KBM-7 (cell line): ENCODE measurements around the gene EPHA10.
"Not testable (repeated sequence)": the region's sequence is repeated elsewhere in the genome, so short reads cannot be mapped to it uniquely, and the experiment has no call there.

Experiments
- DNase-seq: peaks from one replicate; pipeline ENCODE4 v3.0.0-alpha.2; 2015
- in situ Hi-C: fragments of 300-500 bp; cut with MboI; formaldehyde crosslinking; loops from 2 replicates; pipeline ENCODE4 v1.14.3; 2020; ENCODE audit warnings: low sequenced_read_pairs, low pct_unique_long_range_greater_than_20kb, mixed read lengths

The EPHA10 gene

DNA sequence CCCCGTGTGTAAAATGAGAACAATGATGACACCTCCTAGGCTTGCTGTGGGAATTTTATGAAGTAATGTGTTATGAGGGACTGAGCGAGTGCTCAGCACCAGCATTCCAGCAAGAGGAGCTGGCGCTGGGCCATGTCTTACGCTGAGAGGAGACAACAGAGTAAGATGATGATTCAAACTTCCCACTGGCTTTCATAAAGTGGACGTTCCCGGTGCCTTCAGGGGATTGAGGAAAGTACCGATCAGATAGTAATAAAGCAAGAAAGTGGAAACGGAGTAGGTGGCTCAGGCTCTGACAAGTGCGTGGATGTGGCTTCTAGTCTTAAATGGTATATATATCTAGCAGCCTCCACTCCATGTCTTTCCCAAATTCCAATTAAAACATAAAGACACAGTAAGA, 23.8 kb downstream of the EPHA10 start:
- in situ Hi-C loops, result no loop called here
- DNase-seq, result no peak

DNA sequence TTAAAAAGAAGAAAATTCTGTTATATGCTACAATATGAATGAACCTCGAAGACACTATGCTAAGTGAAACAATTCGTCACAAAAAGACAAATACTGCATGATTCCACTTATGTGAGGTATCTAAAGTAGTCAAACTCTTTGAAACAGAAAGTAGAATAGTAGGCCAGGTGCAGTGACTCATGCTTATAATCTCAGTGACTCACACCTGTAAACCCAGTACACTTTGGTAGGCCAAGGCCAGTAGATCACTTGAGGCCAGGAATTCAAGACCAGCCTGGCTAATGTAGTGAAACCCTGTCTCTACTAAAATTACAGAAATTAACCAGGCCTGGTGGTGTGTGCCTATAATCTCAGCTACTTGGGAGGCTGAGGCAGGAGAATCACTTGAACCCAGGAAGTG, 25.7 kb downstream of the EPHA10 start:
- in situ Hi-C loops, result no loop called here

DNA sequence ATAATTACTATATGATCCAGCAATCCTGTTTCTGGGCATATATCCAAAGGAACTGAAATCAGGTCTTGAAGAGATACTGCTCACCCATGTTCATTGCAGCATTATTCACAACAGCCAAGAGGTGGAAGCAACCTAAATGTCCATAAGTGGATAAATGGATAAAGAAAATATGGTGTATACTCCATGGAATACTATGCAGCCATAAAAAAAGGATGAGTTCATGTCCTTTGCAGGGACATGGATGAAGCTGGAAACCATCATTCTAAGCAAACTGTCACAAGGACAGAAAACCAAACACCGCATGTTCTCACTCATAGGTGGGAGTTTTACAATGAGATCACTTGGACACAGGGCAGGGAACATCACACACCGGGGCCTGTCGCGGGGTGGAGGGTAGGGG, 26.3 kb downstream of the EPHA10 start:
- in situ Hi-C loops, DNase-seq: not testable (repeated sequence)

More for the DNA sequence above, 25.7 kb downstream of the EPHA10 start:
- no peak for DNase-seq

DNA sequence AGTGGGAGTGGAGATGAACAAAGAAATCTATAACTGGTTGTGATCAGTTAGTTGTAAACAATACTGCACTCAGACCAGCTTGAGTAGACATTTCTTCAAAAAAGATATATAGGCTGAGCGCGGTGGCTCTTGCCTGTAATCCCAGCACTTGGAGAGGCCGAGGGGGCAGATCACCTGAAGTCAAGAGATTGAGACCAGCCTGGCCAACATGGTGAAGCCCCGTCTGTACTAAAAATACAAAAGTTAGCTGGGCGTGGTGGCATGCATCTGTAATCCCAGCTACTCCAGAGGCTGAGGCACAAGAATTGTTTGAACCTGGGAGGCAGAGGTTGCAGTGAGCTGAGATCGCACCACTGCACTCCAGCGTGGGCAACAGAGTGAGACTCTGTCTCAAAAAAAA, 26.9 kb downstream of the EPHA10 start:
- DNase-seq, in situ Hi-C loops: not testable (repeated sequence)

DNA sequence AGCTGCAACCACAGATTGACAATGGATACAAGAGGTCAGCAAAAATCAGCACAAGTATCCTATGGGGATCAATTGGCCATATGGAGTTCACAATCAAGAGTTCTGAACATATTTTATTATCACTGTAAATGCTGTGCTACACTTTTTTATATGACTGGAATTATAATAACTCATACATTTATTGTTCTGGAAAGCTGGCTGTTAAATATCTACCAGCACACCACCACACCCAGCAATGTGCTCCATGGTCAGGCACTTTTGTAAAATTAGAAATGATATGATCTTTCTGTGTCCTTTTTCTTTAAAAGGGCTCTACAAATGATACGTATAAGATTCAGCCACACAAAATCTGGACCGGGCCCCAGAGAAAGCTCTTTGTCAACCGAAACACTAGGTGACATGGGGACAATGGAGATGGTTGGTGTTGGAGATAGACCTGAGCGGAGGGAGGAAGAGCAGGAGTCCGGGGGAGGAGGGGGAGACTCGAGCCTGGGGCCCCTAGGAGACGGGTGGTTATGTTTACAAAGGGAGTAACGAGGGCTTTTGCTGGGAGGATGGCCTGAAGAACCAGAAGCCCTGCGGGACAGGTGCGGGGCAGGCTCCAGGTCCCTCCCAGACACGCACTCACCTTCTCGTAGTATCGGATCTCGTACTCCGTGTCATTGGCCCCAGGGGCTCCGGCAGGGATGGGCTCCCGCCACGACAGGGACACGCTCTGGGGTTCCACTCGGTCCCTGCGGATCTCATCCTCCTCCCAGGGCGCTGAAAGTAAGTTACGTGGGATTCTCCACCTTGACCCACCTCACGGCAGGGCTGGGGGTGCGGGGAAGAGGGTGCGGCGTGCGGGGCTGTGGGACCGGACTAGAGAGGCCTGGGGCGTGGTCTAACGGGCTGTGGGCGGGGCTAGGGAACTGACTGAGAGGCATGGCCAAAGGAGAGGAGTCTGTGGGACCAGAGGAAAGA, 30.0 kb downstream of the EPHA10 start:
- in situ Hi-C loops, result no loop called here
- DNase-seq, result no peak

DNA sequence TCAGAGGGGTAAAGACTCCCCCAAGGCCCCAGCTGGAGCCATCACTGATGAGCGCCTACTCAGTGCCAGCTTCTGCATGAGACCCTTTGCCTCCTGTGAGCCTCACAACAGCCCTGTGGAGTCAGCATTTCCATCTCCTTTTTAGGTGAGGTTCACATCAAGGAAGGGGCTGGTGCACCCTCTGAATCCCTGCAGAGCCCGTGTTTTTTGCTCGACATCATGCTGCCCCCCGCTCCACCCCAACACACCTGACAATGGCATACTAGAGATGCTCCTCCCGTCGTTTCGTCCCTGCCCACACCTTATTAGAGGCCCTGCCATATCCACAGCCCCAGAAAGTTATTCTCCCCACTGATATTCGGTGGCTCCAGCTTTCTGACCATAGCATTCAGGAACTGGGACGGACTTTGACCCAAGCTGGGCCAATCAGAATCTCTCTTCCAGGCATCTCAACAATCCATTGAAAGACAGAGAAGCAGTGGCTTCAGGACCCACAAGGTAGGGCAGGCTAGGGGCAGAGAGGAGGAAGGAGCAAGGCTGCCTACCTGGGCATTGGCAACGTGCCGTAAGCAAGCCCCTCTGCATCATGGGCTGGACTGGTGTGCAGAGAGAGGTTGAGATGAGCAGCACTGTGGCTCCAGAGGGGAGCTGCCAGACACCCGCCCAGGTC, 32.7 kb downstream of the EPHA10 start:
- in situ Hi-C loops, result no loop called here
- DNase-seq, result no peak

DNA sequence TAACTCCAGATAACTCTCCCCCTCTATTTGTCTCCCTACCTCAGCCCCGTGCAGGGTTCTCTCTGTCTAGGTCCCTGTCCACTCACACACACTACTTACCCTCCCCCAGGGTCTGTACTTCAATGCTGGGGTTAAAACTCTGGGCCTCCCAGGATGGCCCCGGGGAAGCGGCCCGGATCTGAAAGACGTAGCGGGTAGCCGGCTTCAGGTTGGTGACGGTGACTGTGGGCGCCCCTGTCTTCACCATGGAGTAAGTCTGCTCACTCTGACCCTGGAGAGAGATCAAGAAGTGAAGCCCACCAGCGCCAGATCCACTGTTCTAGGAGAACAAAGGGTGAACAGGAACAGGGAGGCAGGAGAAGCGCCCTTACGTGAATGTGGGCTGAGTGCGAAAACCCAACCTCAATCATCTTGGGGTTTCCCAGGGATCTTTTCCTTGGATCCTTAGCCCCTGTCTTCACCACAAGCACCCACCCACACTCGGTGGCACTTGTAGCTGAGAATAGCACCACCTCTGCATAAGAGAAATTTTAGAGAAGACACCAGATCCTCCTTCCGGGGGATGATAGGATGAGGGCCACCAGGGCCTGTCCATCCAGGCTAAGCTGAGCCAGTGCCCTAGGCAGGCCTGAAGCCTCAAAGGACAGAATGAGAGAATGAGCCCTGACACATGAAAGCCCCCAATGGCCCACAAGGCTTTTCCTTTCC, 33.5 kb downstream of the EPHA10 start:
- no peak for DNase-seq
- in situ Hi-C loops, result no loop called here

DNA sequence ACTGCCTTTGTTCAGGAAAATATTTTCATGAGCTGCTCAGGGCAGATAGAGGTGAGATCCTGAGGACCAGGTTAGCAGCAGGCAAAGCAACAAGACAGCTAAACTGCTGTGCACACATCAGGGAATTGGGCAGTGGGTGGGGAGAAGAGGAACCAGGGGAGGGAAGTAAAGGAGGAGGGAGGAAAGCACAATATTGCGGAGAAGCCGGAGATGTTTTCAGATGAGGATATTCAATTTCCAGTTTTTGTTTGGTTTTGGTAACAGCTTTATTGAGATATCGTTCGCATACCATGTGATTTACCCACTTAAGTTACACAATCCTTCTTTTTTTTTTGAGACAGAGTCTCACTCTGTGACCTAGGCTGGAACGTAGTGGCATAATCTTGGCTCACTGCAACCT, 34.5 kb downstream of the EPHA10 start:
- in situ Hi-C loops, result no loop called here
- DNase-seq, result no peak

DNA sequence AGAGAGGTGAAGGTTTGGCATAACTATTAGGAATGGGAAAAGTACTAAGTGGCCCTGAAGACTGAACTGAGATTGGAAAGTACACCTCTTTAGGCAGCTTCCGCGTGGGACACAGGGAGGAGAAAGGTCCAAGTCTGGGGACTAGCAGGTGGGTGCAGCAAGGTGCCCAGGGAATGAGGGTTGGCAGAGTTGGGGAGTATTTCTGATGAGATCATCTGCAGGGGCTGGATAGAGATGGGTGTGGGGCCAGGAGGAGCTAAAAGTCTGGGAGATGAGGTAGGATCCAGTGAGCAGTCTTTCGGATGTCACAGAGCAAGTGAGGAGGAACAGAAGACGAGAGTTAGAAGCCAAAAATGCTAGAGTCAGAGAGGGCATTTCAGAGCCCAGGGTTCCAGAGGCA, 36.5 kb downstream of the EPHA10 start:
- in situ Hi-C loops, result no loop called here
- DNase-seq, result no peak

DNA sequence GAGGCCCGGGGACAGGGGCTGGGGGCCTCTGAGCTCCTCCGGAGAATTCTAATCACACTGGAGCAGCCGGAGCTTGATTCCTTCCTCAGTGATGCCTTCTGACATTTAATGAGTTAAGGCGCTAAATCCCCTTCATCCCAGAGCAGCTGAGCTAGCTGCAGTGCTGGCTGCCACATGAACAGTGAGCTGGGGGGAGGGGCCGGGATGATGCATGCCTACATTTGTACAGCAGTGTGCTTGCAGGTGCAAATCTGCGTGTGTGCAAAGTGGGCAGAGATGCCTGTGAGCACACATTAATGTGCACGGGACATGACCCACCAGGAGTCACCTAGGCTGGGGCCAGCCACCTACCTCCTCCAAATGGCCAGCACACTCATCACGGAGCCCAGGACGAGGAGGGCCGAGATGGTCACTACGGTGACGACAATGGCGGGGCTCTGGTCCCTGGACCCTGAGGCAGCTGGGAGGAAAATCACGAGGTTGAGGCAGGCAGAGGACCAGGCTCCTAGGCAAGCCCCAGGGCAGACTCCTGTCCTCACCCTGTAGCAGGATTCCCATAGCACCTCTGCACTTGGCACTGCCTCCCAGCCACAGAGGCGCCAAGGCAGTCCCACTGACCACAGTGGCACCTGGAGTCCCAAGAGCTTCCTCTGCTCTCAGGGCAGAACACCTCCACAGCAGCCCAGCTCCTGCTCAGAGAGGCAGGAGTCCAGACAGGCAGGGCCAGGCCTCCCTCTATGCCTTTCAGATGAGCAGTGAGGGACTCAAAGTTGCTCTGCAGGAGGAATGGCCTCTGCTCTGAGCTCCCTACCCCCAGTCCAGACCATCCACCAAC, 38.0 kb downstream of the EPHA10 start:
- in situ Hi-C loops, result no loop called here
- DNase-seq, result no peak

DNA sequence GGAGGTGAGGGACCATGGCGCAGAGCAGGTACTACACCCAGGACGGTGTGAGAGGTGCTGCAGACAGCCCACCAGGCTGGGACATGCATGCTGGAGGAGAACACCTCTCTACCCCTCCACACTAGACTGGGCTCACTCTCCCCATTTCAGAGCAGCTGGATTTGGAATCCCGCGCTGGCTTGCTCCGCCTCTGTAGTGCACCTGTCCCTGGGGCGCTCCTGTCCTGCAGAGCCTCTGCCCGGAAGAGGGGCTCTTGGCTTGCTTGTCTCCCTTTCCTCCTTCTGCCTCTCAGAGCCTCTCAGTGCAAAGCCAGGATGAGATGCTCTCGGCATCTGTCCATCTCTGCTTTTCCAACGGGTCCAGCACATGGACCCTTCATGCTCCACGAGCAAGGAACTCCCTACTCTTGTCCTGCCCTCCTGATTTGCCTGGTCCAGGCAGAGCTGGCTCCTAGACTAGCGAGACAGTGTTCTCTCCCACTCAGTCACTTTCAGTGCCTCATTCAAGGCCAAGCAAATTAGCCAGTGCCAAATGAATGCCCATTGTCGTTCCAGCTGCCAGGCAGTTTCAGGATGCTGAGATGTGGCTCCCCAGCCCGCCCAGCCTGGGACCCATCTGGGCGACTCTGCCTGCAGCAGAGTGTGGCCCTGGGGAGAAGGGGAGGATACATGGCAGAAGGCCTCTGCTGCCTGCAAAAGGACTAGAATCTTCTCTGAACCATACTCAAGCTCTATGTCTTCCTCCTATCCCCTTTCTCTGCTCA, 38.9 kb downstream of the EPHA10 start:
- no peak for DNase-seq
- in situ Hi-C loops, result no loop called here

DNA sequence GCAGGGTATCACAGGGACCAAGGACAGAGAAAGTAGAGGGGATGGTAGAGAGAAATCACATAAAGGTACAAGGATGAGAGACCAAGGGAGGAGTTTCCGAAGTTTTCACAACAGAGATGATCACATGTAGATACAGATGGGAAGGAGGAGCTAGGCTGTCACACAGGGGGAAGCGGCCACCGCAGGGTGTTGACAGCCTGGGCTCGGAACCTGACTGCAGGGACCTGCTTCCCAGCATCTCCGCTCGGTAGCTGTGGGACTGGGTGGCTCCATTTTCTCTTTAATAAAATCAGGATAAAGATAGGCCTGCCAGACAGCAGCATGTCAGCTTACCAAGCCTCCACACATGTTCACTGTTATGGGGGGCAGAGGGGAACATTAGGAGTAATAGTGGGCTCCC, 40.3 kb downstream of the EPHA10 start:
- in situ Hi-C loops, result no loop called here
- DNase-seq, result no peak

DNA sequence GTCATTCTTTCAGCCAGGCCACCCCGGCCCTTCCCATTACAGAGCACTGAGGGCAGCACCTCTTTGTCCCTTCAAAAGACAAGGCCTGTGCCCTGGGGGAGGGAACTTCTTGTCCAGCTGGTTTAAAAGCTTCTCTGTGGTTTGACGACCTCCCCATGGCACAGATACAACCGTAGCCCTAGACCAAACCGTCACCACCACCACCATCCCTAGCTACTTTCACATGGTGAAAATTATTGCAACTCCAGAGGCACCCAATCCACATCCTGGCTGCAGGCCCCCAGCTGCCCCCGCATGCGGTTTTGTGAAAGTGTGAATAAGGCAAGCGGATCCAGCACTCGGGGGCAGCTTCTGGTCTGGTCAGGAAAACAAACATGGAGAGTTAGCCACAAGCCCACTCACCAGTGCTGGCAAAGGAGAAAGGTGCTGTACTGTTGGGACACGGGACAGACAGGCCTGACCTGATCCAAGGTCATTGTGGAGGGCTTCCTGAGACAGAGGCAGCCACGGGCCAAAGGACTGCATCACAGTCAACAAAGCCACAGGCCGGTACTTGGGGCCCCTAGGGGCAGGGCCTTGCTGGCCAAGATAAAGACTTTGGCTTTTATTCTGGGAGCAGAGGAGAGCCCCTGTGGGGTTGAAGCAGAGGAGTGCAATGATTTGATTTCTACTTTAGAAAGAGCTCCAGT, 41.4 kb downstream of the EPHA10 start:
- peak; percentile 43 for DNase-seq
- in situ Hi-C loops, result no loop called here

DNA sequence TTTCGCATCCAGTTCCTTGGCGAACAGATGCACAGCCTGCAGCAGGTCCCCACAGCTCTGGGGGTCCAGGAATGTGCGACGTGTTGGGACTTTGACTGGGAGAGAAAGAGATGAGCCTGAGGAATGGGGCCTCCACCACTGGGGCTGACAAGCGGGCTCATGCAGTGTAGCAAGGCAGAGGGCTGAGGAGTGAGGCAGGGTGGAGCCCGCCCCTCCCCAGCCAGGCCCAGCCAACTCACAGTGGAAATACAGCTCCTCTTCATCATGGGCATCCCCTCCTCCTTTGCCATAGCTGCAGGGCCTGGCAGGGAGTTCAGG, 41.9 kb downstream of the EPHA10 start:
- no peak for DNase-seq
- in situ Hi-C loops, result no loop called here

DNA sequence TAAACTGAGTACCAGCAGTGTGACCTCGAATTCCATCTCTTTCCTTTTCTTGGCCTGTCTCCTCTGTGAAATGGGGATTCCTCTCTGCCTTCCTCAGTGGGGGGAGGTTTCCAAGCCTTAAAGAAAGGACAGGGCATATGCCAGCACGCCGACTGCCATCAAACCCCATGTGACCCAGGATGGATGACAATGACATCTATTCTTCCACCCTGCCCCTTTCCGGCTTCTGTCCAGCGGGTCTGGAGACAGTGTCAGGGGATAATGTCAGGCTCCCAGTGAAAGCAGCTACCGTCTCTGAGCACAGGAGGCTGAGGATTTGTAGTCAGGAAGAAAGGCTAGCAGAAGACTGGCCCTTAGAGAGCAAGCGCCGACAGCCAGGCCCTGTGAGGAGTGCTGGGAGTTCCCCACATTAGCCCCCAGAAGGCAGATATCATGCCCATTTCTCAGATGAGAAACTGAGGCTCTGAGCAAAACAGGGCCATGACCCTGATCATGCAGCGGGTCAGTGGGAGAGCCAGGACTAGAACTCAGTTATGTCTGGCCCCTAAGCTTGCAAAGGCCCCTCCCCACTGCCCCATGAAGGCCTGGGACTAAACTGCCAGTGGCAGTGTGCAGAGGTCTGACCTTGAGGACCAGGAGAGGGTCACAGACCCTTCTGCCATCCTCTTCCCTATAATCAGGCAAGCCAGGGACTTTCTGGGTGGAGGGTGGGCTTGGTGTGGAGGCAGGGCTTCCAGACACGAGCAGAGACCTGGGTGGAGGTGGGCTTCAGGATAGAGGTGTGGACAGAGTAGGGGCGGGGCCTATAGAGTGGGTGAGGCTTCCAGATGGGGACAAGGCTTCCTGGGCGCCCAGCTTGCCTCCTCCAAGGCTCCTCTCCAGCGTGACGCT, 42.5 kb downstream of the EPHA10 start:
- DNase-seq, result no peak
- in situ Hi-C loops, result no loop called here

DNA sequence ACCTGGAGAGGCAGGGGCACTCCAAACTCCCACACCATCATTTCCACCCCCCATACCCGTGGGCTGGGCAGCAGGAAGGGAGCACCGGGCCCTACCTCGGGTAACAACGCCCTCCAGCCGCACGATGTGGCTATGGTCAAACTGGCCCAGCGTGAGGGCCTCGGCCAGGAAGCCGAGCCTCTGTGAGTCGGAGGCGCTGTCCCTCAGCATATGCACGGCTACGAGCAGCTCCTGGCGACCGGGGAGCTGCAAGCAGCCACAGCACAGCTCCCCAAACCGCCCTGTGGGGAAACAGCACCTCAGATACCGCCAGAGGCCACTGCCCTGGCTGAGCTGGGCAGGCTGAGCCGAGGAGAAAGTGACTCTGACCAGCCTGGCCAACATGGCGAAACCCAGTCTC, 43.4 kb downstream of the EPHA10 start:
- in situ Hi-C loops, result no loop called here
- no peak for DNase-seq
